Measurements from ENCODE around the gene NXNL2.
A peak's percentile ranks its signal among the peaks of the same experiment; 100 is the strongest.

NXNL2 gene

DNA sequence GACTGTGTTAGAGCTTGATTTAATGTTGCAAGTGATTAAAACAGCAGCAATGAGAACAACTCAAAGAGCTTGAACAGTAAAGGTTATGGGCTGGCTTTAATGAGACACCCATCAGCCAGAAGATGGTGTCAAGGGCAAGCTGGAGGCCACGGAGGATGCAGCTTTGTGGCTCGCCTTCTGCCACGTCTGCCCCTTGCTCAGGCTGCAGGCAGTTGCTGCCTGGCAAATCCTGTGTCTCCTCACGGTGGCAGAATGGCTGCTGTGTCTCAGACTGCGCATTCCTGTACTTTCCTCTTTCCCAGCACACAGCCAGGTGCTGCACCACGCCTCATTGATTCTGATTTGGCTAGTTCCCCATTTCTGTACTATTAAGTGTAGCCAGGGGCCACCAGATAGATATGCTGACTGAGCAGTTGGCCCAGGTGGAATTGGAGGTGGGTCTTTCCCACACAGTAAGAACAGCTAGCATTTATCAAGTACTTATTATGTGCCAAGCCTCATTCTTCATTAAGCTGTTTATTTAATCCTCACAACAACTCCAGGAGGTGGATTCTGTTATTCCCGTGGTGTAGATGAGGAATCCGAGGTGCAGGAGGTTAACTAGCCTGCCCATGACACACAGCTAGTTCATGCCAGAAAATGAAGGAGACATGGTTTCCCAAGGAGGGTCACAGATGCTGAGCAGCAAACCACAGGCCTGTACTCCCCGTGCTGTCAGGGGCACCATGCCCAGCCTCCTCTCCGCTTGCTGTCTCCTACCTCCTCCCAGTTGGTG is 3.5 kb downstream of the NXNL2 start:
- Histone ChIP-seq H3K9me3 (no peaks in the 10 kb centered on the region), H3K4me3 (no peak overlapping the region), H3K27me3 (ENCODE audit: low read depth) (no peaks in the 10 kb centered on the region), H3K36me3 (replicated peaks) (no peaks in the 10 kb centered on the region), H3K4me1 (peaks cover 4% of the 10 kb centered on the region; the same call in 1 of the 2 replicates)
- no peak for DNase-seq (ENCODE audit: low spot score in 2 of 2)
- in situ Hi-C loops (cut with MboI; ENCODE audit: low sequenced_read_pairs), result no loop called here

DNA sequence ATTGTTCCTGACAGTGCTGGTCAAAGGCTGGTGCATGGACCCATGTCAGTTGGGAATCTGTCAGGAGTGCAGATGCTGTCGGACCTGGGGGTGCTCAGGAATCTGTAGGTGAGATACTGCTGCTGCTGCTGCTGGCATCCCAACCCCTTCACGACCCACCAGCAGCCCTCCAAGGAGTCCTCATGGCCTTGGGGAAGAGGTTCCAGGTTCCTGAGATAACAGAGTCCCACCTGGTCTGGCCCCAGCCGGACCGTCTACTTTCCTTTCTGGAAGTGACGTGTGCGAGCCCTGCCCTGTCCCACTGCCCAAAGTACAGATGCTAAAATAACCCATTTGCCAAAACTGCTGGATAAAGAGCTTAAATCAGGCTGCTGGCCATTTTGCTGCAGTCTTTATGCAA is 4.3 kb downstream of the NXNL2 start:
- Histone ChIP-seq H3K36me3 (replicated peaks) (no peaks in the 10 kb centered on the region), H3K4me3 (no peak overlapping the region), H3K4me1 (peaks cover 2% of the 10 kb centered on the region; the same call in 1 of the 2 replicates), H3K9me3 (no peaks in the 10 kb centered on the region), H3K27me3 (ENCODE audit: low read depth) (no peaks in the 10 kb centered on the region)
- in situ Hi-C loops (cut with MboI; ENCODE audit: low sequenced_read_pairs), result no loop called here
- DNase-seq (ENCODE audit: low spot score in 2 of 2), result no peak

DNA sequence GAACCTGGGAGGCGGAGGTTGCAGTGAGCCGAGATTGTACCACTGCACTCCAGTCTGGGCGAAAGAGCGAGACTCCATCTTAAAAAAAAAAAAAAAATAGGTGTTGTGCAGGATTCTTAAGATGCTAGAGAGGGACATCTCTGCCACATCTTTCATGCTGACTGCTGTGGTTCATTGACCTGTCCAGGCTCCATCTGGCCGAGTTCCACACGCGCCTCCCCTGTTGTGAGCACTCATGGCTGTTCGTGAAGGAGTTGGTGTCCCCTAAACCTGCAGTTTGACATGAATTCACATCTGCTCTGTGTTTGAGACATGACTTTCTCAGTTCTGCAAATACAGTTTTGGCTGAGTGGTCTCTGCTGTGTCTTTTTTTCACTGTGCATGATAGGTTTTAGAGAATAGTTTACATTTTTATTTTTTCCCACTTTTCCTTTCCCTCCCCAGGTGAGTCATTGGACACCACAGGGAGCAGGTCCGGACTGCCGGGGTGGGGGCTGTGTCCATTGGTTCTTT is 5.3 kb downstream of the NXNL2 start:
- no peaks in the 10 kb centered on the region for H3K9me3 ChIP-seq
- H3K4me1 ChIP-seq, result peaks cover 2% of the 10 kb centered on the region; the same call in 1 of the 2 replicates
- in situ Hi-C loops (cut with MboI; ENCODE audit: low sequenced_read_pairs), result no loop called here

DNA sequence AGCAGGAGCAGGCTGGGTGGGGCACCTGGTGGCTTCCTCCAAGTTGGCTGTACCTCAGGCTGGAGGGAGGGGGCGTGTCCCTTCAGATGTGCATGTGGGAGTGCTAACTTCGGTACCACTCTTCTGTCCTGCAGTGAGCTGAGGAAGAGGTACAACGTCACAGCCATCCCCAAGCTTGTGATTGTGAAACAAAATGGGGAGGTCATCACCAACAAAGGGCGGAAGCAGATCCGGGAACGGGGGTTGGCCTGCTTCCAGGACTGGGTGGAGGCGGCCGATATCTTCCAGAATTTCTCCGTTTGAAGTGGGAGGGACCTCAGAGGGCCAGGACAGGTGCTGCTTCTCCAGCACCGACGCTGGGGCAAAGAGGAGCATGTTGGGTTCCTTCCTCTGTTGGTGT is 9.3 kb downstream of the NXNL2 start:
- Histone ChIP-seq H3K9me3 (no peaks in the 10 kb centered on the region), H3K36me3 (replicated peaks) (no peaks in the 10 kb centered on the region), H3K4me3 (no peak overlapping the region), H3K27me3 (ENCODE audit: low read depth) (no peaks in the 10 kb centered on the region), H3K4me1 (no peaks in the 10 kb centered on the region)
- in situ Hi-C loops (cut with MboI; ENCODE audit: low sequenced_read_pairs), result no loop called here
- DNase-seq (ENCODE audit: low spot score in 2 of 2), result peak in 1 of 2 experiments; percentile 14

More for the DNA sequence above, 5.3 kb downstream of the NXNL2 start:
- Histone ChIP-seq H3K27me3 (ENCODE audit: low read depth) (no peaks in the 10 kb centered on the region), H3K4me3 (no peak overlapping the region), H3K36me3 (replicated peaks) (no peaks in the 10 kb centered on the region)
- no peak for DNase-seq (ENCODE audit: low spot score in 2 of 2)

DNA sequence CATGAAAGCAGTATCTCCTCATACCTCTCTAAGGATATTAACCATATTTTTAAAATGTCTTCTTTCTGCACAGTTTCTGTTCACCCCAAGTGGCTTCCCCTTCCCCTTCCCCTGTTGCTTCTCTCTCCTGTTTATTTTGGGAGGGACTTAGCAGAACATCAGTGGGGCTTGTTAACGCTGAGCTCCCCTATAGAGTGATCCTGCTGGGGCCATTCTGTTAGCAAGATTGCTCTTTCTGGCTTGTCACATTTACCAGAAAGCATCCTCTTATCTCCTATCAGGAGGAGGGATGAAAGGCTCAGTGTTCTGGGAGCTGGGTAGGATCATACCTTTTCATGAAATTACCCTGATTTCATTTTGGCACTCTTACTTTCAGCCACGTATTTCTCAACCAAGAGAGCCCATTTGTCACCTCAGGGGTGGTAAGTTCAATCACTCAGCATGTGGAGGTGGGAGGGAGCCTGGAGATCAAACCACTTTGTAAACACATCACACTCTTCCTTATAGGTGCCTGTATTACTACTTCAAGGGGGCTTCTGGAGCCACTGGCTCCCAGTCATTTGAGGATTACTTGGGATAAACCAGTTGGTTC is 16.7 kb downstream of the NXNL2 start:
- in situ Hi-C loops (cut with MboI; ENCODE audit: low sequenced_read_pairs), result no loop called here
- Histone ChIP-seq H3K4me1 (no peaks in the 10 kb centered on the region), H3K9me3 (no peaks in the 10 kb centered on the region), H3K4me3 (no peak overlapping the region), H3K27me3 (ENCODE audit: low read depth) (no peaks in the 10 kb centered on the region), H3K36me3 (replicated peaks) (no peaks in the 10 kb centered on the region)
- DNase-seq (ENCODE audit: low spot score in 2 of 2), result no peak

DNA sequence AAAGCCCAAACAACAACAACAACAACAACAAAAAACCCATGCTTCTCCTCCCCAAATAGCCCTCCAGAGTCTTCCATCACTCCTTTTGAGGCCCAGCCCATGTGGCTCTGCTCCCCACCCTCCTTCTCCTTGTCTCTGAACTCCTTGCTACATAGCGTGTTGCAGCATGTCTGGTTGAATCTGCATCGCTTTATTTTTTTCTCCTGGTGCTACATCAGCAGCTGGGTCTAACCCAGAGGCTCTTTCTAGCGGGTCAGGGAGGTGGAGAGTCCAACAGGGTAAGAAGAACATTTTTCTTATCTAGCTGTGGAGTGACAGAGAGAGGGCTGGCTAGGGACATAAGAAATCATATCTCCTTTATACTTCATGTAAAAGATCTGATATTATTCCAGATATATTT is 18.4 kb downstream of the NXNL2 start:
- Histone ChIP-seq H3K27me3 (ENCODE audit: low read depth) (no peaks in the 10 kb centered on the region), H3K4me1 (no peaks in the 10 kb centered on the region), H3K9me3 (no peaks in the 10 kb centered on the region), H3K4me3 (no peak overlapping the region), H3K36me3 (replicated peaks) (no peaks in the 10 kb centered on the region)
- in situ Hi-C loops (cut with MboI; ENCODE audit: low sequenced_read_pairs), result no loop called here
- no peak for DNase-seq (ENCODE audit: low spot score in 2 of 2)

DNA sequence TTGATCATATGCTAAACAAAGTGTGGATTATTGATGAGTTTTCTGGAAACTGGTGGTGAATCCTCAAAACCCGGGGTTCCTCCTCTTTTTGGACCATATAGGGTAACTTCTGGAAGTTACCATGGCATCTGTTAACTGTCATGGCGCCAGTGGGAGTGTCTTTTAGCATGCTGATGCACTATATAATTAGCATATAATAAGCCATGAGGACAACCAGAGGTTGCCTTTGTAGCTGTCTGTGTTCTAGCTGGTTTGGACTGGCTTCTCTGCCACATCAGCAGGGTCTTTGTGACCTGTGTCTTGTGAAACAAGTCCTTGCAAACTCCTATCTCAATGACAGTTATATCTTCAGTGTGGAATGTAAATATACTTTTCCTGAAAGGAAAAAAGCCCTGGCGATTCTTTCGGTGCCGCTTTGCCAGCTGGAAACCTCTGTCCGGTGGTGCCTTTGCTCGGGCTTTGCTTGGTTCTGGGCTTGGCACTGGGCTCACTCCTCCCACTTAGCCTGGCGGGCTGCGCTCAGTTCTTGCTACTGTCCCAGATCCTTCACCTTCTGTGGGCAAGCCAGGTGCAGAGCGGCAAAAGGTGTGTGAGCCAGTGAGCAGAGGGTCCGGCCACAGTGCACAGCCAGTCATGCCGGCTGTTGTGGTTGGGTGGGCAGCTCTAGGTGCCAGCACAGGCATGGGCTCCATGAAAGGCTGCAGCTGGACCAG is 20.4 kb downstream of the NXNL2 start:
- no peaks in the 10 kb centered on the region for H3K36me3 ChIP-seq (replicated peaks)
- no peaks in the 10 kb centered on the region for H3K4me1 ChIP-seq
- no peaks in the 10 kb centered on the region for H3K9me3 ChIP-seq
- DNase-seq (ENCODE audit: low spot score in 2 of 2), result no peak
- in situ Hi-C loops (cut with MboI; ENCODE audit: low sequenced_read_pairs), result no loop called here
- H3K4me3 ChIP-seq, result no peak overlapping the region
- no peaks in the 10 kb centered on the region for H3K27me3 ChIP-seq (ENCODE audit: low read depth)

DNA sequence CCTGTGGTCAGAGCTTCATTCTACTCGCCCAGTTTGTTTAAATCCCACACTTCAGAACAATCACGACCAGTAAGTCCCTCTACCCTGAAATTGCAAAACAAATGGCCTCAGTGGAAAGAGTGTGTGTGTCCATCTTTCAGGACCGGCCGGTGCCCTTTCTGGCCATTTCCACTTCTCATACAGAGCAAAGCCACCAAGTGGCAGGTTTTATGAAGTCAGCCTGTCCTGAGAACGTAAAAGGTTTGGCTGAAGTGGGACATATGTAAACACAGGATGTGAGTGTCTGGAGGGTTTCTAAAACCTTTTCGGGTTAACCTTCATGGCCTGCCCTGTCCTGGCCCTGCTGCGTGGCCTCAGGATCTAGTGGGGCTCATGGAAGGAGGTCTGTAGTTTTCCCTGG is 24.7 kb downstream of the NXNL2 start:
- Histone ChIP-seq H3K9me3 (no peaks in the 10 kb centered on the region), H3K36me3 (replicated peaks) (no peaks in the 10 kb centered on the region), H3K4me3 (no peak overlapping the region), H3K4me1 (no peaks in the 10 kb centered on the region), H3K27me3 (ENCODE audit: low read depth) (no peaks in the 10 kb centered on the region)
- DNase-seq (ENCODE audit: low spot score in 2 of 2), result no peak
- in situ Hi-C loops (cut with MboI; ENCODE audit: low sequenced_read_pairs), result no loop called here

DNA sequence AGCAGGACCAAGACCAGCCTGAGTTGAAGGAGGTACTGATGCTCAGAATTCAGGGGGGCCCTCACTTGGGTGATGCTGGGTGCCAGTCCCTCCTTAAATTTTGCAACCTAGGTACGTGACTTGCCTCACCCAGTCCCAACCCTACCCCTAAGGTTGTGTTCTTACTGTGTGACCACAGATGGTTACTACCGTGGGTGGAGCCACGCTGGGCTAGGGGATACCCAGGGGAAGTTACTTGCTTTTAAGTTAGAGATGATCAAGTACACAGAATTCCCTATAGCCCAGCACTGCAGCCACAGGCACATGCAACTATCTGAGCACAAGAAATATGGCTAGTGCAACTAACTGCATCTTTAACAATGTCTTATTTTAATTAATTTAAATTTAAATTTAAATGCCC is 32.9 kb downstream of the NXNL2 start:
- no peak for DNase-seq (ENCODE audit: low spot score in 2 of 2)
- in situ Hi-C loops (cut with MboI; ENCODE audit: low sequenced_read_pairs), result no loop called here
- Histone ChIP-seq H3K27me3 (ENCODE audit: low read depth) (no peaks in the 10 kb centered on the region), H3K4me3 (no peak overlapping the region), H3K4me1 (no peaks in the 10 kb centered on the region), H3K36me3 (replicated peaks) (no peaks in the 10 kb centered on the region), H3K9me3 (no peaks in the 10 kb centered on the region)

DNA sequence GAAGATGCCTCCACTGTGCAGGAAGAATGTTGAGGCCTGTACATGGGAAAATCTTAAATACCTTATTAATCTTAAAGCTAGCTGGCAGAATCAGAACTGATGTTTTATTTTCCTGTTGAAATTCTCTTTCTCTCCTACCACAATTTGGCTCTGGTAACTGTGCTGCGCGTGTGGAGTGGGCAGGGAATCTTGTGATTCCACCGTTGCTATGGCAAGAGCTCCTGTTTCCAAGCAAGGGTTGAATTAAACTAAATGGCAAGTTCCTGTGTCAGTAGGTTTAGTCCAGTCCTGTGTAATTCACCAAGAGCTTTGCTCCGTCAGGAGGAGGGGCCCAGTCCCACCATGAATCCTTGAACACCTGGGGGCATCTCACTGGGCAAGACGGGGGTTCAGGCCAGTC is 36.4 kb downstream of the NXNL2 start:
- Histone ChIP-seq H3K36me3 (replicated peaks) (no peaks in the 10 kb centered on the region), H3K4me3 (no peak overlapping the region), H3K9me3 (no peaks in the 10 kb centered on the region), H3K27me3 (ENCODE audit: low read depth) (no peaks in the 10 kb centered on the region), H3K4me1 (no peaks in the 10 kb centered on the region)
- in situ Hi-C loops (cut with MboI; ENCODE audit: low sequenced_read_pairs), result no loop called here
- DNase-seq (ENCODE audit: low spot score in 2 of 2), result no peak

DNA sequence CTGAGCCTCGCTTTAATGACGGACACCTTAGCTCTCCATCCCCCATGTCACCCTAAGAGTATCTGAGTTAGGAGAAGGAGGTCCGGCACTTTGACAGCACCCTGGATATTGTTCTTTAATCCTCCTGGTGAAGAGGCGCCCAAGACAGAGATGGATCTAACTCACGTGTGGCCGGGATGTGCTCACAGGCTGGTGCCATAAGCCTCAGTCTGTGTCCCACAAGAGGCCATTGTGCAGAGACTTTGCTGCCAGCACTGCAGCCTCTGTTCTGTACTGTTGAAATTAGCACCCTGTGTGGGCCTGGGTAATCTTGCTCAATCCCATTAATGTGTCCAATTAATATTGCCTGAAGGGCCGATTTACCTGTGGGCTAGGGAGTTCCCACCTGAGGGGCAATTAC is 37.7 kb downstream of the NXNL2 start:
- no peak for DNase-seq (ENCODE audit: low spot score in 2 of 2)
- in situ Hi-C loops (cut with MboI; ENCODE audit: low sequenced_read_pairs), result no loop called here
- H3K4me3 ChIP-seq, result no peak overlapping the region
- H3K9me3 ChIP-seq, result no peaks in the 10 kb centered on the region
- no peaks in the 10 kb centered on the region for H3K27me3 ChIP-seq (ENCODE audit: low read depth)
- no peaks in the 10 kb centered on the region for H3K4me1 ChIP-seq
- H3K36me3 ChIP-seq (replicated peaks), result no peaks in the 10 kb centered on the region

DNA sequence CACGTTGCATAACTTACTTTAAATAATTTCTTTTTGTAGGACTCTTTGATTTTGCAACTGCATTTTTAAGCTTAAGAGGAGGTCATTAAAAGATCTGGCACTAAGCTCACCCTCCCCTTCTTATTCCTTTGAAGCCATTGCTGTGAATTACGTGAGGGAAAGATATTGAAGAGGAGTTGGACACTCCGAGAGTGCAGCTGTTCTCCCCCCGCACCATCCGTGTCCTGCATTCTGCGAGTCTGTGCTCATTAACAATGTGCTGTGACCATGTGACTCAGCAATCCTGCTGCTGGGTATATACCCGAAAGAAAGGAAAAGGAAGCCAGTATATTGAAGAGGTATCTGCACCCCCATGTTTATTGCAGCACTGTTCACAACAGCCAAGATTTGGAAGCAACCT is 40.0 kb downstream of the NXNL2 start:
- Histone ChIP-seq H3K4me1 (no peaks in the 10 kb centered on the region), H3K4me3 (no peak overlapping the region), H3K36me3 (replicated peaks) (no peaks in the 10 kb centered on the region), H3K9me3 (no peaks in the 10 kb centered on the region), H3K27me3 (ENCODE audit: low read depth) (no peaks in the 10 kb centered on the region)
- in situ Hi-C loops (cut with MboI; ENCODE audit: low sequenced_read_pairs), result loop anchor here (25.0 kb wide), 2 partner anchors 437 to 613 kb away; partner anchors contain the start of gene CDK20
- DNase-seq (ENCODE audit: low spot score in 2 of 2), result no peak

DNA sequence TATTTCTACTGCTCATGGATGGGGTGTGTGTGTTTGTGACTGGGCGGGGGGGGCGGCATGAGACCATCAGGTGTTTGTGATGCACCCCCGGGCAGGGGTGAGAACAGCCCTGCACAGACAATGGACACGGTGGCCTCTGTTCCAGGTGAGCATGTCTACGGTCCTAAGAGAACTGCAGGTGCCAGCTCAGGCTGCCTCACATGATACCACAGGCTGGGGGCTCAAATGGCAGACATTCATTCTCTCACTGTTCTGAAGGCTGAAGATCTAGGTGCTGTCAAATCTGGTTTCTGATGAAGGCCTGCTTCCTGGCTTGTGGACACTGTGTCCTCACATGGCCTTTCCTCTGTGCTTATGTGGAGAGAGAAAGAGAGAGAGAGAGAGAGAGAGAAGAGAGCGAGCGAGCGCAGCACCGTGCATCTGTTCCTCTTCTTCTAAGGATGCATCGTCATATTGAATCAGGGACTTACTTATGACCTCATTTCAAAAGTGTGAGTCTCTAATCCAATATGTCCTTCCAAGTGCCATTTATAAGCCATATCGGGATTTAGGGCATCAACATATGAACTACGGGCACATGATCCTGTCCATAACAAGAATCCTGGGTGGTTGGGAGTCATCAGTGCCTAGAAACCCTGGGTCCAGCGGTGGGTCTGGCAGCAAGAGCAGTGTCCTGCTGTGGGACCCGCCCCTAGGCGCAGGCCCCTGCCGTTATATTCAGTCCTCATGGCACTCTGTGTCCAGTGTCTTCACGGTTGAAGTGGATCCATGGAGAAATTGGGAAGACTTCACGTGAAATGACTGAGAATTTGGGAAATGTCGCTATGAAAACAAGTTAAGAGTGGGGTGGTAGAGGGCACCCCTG is 42.5 kb downstream of the NXNL2 start:
- H3K27me3 ChIP-seq (ENCODE audit: low read depth), result no peaks in the 10 kb centered on the region
- H3K4me3 ChIP-seq, result no peak overlapping the region
- H3K36me3 ChIP-seq (replicated peaks), result no peaks in the 10 kb centered on the region
- no peaks in the 10 kb centered on the region for H3K9me3 ChIP-seq
- in situ Hi-C loops (cut with MboI; ENCODE audit: low sequenced_read_pairs), result loop anchor here (25.0 kb wide), 2 partner anchors 435 to 615 kb away; partner anchors contain the start of gene CDK20
- no peaks in the 10 kb centered on the region for H3K4me1 ChIP-seq
- no peak for DNase-seq (ENCODE audit: low spot score in 2 of 2)

Measured in HAP-1 (cell line).